GM19099 (cell line): ENCODE data around the gene TUBA4B.

Source experiments
- POLR2A ChIP-seq: IDR thresholded peaks from 3 replicates; pipeline ENCODE4 v1.6.1; 2011; ENCODE audit warnings: low read depth; ENCODE audit not compliant: insufficient read length; ENCODE audit errors: extremely low read depth

The TUBA4B gene

DNA sequence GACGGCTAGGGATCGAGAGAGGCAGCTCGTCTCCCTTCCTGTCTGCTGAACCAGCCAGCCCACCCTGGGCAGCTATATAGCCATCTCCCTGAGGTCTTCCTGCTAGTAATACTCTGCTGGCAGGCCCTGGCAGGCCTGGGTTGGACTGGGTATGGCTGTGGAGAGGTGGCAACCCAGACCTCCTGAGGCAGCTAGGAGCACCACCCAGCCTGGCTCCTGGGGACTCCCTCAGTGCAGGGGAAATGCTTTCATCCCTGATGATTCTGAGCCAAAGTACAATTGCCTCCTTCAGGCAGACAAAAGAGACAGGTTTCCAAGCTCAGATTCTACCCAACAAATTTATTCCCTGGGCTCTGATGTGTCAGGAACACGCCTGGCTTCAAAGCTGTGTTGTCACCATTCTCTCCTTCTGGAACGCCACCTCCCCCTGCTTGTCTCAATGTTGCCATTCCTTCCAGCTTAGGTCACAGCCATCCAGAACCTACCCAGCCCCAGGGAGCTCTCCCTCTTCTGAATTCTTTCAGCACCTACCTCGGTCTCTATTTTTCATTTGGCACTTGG lies 21.4 kb downstream of the TUBA4B start:
- no peak for TF ChIP-seq POLR2A

DNA sequence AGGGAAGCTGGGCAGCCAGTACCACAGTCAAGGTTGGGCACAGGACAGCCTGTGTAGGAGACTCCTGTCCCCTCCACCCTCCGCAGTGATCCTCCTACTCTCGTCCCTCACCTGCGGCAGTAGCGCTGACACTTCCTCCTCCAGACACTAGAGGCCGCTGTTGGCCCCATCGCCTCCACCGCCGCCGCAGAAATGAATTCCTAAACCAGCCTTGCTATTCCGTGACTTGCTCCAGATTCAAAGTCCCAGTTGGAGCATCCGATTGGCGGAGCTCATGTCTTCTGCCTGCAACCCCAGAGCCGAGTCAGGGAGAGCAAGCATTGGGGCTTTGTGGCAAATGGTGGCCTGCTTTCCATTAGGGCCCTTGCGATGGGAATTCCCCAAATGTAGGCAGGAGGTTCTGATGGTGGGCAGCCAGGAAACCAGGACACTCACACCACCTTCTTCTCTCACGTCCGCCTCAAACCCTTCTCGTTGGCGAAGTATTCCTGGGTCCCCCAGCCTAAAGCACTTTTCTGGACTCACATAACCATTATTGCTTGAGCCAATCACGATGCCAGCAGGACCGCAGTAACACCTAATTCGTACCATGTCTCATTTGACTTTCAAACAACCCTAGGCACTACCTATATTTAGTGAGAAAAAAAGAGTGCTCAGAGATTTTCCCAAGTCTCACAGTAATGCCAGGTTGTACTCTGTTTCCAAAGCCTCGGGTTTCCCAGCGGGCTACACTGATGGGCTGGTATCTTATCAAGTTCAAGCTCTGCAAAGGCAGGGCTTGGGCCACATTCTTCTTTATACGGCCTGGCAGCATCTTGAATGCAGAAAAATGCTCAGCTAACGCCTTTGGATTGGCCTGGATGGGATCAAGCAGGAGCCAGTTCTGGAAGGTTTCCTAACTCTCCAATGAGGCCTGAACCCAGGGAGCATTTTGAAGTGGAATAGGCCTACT lies 24.9 kb downstream of the TUBA4B start:
- peak; percentile 54 for TF ChIP-seq POLR2A

- no peak for TF ChIP-seq POLR2A
Measured at GRCh38 chr2:219278655-219279150, 25.7 kb downstream of the TUBA4B start.

DNA sequence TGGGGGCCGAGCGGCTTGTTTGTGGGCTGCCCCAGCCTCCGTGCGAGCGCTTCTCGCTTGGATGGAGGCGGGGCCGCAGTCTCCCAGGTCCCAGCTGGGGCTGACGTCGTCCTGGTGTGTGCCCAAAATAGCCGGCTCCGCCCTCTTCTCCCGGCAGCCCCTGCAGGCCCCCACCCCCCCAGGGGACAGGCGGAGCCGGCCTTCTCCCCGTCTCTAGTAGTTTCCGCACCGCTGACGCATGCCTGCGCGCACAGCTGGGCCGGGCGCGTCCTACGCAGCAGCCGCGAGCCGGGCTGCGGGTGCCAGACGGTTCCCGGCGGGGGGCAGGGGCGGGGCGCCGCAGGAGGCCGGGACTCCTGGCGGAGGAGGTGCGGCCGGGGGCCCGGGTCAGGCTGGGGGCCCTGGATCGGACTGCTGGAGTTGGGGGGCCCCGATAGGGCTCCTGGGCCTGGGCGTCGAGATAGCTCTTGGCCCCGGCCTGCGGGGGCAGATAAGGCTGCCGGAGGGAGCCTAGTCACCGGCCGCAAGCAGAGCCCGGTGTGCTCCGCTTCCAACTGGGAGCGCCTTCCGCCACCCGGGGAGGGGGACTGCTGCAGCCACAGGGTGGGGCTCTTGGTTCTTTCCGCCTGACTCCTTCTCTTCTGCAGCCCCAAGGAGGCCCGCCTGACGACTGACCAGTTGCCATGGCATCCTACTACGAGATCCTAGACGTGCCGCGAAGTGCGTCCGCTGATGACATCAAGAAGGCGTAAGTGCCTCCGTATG lies 26.3 kb downstream of the TUBA4B start, which contains the start of gene DNAJB2:
TSS of gene DNAJB2 (plus strand) at position 216 of the 765 bp plus-strand sequence. CDS start at position 684, 468 bp downstream.
- TF ChIP-seq POLR2A = peak; percentile 86

GRCh38 chr2:219279916-219280516 lies 27.0 kb downstream of the TUBA4B start:
- no peak for TF ChIP-seq POLR2A

DNA sequence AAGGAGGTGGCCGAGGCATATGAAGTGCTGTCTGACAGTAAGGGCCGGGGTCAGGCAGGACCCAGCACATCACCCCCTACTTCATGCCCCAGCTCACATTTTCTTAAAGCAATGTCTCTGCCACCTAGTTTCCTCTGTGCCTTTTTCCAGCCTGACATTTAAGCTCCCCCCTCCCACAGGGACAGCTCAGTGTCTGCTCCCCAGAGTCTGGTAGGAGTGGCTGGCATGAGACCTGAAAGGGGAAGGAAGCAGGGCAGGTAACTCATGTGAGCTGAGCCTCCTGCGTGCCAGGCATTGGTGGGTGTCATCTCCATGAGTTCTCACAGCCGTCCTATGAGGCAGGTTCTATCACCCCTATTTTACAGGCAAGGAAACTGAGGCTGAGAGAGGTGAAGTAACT lies 27.6 kb downstream of the TUBA4B start:
- no peak for TF ChIP-seq POLR2A

DNA sequence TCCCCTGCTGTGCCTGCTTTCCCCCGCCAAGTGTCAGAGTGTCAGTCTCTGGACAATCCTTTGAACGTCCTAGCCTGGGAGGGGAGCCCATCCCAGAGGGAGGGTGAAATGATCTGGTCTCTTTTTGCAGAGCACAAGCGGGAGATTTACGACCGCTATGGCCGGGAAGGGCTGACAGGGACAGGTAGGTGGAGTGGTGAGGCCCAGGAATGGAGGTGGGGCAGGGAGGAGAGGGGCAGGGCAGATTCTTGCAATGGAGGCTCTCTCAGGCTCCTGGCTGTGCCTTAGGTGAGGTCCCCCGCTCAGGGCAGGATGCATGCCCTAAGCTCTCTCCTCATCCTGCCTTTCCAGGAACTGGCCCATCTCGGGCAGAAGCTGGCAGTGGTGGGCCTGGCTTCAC lies 28.5 kb downstream of the TUBA4B start:
- no peak for TF ChIP-seq POLR2A

DNA sequence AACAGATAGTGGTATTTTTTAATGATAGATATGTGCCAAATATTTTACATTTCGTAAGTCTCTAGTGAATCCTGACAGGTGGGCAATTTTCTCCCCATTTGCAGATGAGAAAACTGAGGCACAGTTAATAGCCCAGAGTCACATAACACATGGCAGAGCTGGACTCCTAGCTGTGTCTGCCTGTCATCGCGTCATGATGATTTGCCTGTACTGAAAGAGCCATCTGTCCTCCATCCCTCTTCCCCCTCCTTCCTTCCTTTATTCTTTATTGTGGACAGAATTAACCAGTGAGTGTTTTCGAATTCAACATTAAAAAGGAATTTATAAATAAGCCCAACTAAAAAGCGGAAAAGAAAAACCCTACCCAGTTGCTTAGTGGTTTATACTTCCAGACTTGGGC lies 29.3 kb downstream of the TUBA4B start:
- no peak for TF ChIP-seq POLR2A

- no peak for TF ChIP-seq POLR2A
Measured at GRCh38 chr2:219282943-219283581, 30.0 kb downstream of the TUBA4B start.

DNA sequence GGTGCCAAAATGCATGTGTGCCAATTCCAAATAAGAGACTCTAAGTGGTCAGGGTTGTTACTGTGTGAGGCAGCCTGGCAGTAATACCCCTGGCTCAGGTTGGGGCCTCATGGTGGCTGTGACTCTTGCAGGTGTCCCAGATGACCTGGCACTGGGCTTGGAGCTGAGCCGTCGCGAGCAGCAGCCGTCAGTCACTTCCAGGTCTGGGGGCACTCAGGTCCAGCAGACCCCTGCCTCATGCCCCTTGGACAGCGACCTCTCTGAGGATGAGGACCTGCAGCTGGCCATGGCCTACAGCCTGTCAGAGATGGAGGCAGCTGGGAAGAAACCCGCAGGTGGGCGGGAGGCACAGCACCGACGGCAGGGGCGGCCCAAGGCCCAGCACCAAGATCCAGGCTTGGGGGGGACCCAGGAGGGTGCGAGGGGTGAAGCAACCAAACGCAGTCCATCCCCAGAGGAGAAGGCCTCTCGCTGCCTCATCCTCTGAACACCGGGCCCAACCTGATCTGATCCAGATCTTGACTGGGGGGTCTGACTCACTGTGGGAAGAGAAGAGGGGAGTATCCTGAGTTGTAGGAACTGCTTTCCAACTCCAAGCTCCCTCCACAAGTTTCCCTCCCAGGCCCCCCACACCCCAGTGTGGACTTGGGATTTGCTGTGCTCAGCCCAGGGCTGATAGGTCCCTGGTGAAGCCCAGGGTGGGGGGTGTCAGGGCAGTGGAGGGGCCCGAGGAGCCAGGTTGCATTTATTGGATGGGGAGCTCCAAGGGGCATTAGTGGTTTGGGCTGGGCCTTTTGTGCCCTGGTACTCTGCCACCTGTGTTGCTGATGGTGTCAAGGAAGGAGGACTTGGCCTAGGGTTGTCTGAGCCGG lies 31.7 kb downstream of the TUBA4B start:
- no peak for TF ChIP-seq POLR2A

DNA sequence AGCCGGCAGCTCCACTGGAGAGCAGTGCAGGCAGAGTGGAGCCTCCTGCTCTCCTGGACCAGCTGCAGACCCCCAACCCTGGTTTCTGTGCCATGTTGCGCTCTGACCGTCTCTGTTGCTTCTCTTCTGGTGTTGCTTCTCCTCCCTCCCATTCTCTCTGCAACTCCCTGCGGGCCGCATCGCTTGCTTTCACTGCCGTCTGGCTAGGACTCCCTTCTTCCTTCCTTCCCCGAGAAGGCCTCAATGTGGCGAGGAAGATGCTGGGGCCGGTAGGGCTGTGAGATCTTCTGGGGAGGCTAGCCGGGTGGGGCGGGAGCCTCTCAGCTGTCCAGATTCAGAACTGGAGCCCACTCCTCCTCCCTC lies 32.3 kb downstream of the TUBA4B start:
- TF ChIP-seq POLR2A = no peak

DNA sequence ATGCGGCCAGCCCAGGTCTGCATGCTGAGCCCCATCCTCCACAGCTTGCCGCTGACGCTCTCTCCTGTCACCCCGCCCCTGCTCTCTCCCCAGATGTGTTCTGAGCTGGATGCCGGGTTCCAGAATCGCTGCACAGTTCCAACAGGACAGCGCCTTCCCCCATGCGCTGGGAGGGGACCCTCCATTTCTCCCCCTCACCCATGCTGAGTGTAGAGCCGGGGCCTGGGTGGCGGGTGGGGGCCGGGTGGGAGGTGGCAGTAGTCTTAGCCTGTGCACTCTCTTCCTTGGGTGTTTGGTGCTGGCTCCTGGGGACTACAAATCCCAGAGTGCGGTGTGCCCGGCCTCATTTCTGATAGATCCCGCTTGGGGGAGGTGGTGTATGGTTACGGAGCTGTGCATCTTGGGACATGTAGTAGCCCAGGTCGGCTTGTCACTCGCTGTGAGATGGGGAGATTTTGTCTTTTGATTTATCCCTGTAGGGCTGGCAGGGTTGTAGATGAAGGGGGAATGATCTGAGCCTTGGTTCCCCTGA lies 32.9 kb downstream of the TUBA4B start:
- TF ChIP-seq POLR2A = no peak

DNA sequence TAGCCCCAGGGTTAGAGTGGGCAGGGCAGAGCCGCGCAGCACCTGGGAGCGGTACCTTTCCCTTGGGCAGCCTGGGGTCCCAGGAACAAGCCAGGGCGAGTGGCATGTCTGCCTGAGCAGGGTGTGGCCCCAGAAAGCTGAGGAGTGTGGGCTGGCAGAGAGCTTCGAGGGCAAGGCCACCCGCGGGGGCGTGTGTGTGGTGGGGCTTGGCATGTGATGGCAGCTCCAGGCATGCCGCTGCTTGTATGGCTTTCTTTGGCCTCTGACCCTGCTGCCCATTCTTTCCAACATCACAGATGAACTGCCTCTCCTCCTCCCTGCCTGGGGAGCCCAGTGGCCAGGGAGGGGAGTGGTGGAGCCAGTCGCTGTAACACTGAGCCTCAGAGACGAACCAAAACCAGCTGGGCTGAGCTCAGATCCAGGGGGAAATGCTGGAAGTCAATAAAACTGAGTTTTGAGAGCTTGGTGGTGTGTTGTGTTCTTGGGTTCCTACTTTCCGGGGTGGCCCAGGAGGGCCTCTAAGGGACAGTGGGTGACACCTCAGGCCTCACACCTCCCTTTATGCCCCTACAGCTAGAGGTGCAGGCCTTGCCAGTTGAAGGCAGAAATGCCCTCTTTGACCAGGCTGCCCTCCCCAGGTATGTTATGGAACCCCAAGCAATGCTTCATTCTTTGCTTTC lies 33.5 kb downstream of the TUBA4B start:
- no peak for TF ChIP-seq POLR2A
